Measurements from ENCODE around the gene FGGY. TPM values are rescaled to one million over a fixed set of nuclear protein-coding genes. Genes with fewer than 3 reads are reported as not detected.

FGGY gene
- total RNA-seq, 4 donors from 2014 or later = 23.3 to 26.4 (median 25.3) TPM

GRCh38 chr1:59411147-59411546 is 114.3 kb downstream of the FGGY start:
- TF ChIP-seq CTCF (IDR thresholded peaks at IDR 0.05) (no peak), EP300 (IDR thresholded peaks at IDR 0.05) (no peak), POLR2A (IDR thresholded peaks at IDR 0.05; ENCODE audit: low read depth) (no peak), POLR2AphosphoS5 (IDR thresholded peaks at IDR 0.05) (no peak)
- no peaks in the 10 kb centered on the region for H3K27me3 ChIP-seq
- H3K36me3 ChIP-seq = no peaks in the 10 kb centered on the region
- 92% methylated on average over 3 of the region's 3 CpGs for WGBS
- H3K4me1 ChIP-seq = peaks cover 0 to 30% (median 24%) of the 10 kb centered on the region in 4 donors
- H3K27ac ChIP-seq (replicated peaks in 1 of 4) = no peak overlapping the region
- intact Hi-C loops (cut with DNase I) = no loop called here
- no peak overlapping the region for H3K4me3 ChIP-seq
- no peak for DNase-seq (ENCODE audit: extremely low spot score)
- no peaks in the 10 kb centered on the region for H3K9me3 ChIP-seq

DNA sequence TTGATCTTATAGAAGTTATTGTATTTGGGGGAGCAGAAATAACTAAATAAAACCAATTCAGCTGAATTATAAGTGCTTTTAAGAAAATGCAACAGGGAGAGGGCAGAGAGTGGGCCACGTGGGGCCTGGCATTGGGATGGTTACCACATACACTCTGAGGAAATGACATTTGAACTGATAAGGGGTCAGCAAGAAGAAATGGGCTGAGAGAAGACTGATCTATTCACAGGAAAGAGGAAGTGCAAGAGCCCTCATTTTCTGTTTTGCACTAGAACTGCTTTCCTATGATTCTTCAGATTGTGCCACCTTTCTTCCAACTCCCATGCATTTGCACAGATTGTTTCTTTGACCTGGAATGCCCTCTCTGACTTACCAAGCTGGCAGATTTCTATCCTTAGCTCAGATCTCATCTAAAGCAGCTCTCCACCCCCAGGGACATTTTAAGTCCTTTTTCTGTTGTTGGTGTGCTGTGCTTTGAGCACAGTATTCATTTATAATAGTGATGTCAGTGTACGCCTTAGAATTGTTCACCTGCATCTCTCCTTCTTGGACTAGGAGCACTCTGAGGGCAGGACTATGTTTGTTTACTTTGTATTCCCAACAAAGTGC is 115.9 kb downstream of the FGGY start:
- TF ChIP-seq CTCF (IDR thresholded peaks at IDR 0.05) (no peak), POLR2AphosphoS5 (IDR thresholded peaks at IDR 0.05) (no peak)
- H3K9me3 ChIP-seq = no peaks in the 10 kb centered on the region
- DNase-seq (ENCODE audit: extremely low spot score) = no peak
- 80% methylated on average over 2 of the region's 2 CpGs for WGBS
- peaks cover 0 to 29% (median 19%) of the 10 kb centered on the region in 4 donors for H3K4me1 ChIP-seq
- no peaks in the 10 kb centered on the region for H3K36me3 ChIP-seq
- intact Hi-C loops (cut with DNase I) = no loop called here
- no peaks in the 10 kb centered on the region for H3K27me3 ChIP-seq
- no peak overlapping the region for H3K27ac ChIP-seq (replicated peaks in 1 of 4)
- H3K4me3 ChIP-seq = no peak overlapping the region

DNA sequence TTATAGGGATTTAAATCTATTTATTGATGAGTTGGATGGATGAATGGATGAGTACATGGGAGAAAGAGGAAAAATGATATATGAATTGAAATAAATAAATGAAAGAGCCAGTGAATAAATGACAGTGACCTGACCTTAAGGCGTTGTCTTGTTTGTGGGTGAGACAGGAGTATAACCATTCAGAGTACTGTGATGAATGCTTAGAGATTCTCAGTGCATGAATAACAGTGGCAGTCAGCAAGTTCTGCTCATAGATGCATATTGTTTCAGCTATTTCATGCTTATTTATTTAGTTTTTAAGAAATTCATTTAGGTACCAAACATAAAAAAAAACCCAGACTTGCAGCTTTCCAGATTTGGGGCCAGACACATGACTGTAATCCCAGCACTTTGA is 116.4 kb downstream of the FGGY start:
- no peaks in the 10 kb centered on the region for H3K36me3 ChIP-seq
- 73% methylated on average over 1 of the region's 1 CpG for WGBS
- no peak for DNase-seq (ENCODE audit: extremely low spot score)
- H3K27me3 ChIP-seq = no peaks in the 10 kb centered on the region
- H3K9me3 ChIP-seq = no peaks in the 10 kb centered on the region
- no peak overlapping the region for H3K27ac ChIP-seq (replicated peaks in 1 of 4)
- intact Hi-C loops (cut with DNase I) = no loop called here
- TF ChIP-seq EP300 (IDR thresholded peaks at IDR 0.05) = no peak
- TF ChIP-seq POLR2A (IDR thresholded peaks at IDR 0.05; ENCODE audit: low read depth) = no peak
- TF ChIP-seq POLR2AphosphoS5 (IDR thresholded peaks at IDR 0.05) = no peak
- TF ChIP-seq CTCF (IDR thresholded peaks at IDR 0.05) = no peak
- no peak overlapping the region for H3K4me3 ChIP-seq
- H3K4me1 ChIP-seq = peaks cover 0 to 28% (median 14%) of the 10 kb centered on the region in 4 donors

- H3K4me1 ChIP-seq = peaks cover 0 to 28% (median 13%) of the 10 kb centered on the region in 4 donors
- TF ChIP-seq CTCF (IDR thresholded peaks at IDR 0.05) (no peak), EP300 (IDR thresholded peaks at IDR 0.05) (no peak), POLR2A (IDR thresholded peaks at IDR 0.05; ENCODE audit: low read depth) (no peak), POLR2AphosphoS5 (IDR thresholded peaks at IDR 0.05) (no peak)
- no peak overlapping the region for H3K4me3 ChIP-seq
- WGBS = 95% methylated on average over 6 of the region's 6 CpGs
- H3K36me3 ChIP-seq = no peaks in the 10 kb centered on the region
- no peak for DNase-seq (ENCODE audit: extremely low spot score)
- H3K27me3 ChIP-seq = no peaks in the 10 kb centered on the region
- H3K9me3 ChIP-seq = no peaks in the 10 kb centered on the region
- H3K27ac ChIP-seq (replicated peaks in 1 of 4) = no peak overlapping the region
- intact Hi-C loops (cut with DNase I) = no loop called here
Measured at GRCh38 chr1:59414406-59415133, 117.7 kb downstream of the FGGY start.

All from esophagus muscularis mucosa (tissue), 4 donors.